ENCODE data around the gene ZSWIM3.

Gene ZSWIM3

DNA sequence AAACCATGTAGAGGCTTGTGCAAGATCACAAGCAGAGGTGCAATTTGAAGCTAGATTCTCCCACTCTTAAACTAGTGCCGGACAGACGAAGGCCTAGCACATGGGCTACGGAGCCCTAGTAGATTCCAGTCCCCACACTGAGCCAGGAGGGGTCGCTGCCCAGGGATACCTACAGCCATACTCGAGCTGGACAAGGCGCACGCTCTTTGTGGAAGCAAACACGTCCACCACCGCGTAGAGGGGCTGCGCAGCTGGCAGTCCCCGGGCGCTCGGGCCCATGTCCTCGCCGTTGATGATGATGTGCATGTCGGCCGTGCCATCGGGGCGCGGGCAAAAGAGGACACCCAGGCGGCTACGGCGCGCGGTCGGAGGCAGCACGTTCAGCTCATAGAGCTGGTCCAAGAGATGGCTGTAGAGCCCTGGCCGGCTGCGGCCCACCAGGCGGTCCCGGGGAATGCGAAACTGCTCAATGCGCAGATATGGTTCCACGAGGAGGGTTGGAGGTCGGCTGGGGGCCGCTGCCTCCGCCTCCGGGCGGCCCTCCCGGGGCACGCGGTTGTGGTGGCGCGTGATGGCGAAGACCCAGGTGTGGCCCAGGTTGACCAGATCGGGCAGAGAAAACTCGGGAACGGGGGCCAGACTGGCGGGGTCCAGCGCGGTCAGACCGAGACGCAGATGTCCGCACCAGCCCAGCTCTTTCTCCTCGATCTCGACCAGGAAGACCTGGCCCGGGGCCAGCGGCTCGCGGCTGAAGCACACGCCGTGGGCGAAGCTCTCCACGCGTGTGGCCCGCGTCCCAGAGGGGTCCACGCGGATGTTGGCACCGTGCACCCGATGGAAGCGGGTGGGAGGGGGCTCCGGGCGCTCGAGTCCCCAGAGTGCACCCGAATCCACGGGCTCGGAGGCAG is 32.9 kb downstream of the ZSWIM3 start:
- TF ChIP-seq, protein P1, sequence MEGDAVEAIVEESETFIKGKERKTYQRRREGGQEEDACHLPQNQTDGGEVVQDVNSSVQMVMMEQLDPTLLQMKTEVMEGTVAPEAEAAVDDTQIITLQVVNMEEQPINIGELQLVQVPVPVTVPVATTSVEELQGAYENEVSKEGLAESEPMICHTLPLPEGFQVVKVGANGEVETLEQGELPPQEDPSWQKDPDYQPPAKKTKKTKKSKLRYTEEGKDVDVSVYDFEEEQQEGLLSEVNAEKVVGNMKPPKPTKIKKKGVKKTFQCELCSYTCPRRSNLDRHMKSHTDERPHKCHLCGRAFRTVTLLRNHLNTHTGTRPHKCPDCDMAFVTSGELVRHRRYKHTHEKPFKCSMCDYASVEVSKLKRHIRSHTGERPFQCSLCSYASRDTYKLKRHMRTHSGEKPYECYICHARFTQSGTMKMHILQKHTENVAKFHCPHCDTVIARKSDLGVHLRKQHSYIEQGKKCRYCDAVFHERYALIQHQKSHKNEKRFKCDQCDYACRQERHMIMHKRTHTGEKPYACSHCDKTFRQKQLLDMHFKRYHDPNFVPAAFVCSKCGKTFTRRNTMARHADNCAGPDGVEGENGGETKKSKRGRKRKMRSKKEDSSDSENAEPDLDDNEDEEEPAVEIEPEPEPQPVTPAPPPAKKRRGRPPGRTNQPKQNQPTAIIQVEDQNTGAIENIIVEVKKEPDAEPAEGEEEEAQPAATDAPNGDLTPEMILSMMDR (IDR thresholded peaks at IDR 0.05; ENCODE audit: insufficient read depth, low read length, poor library complexity, severe bottlenecking) = peak; percentile 41
- Histone ChIP-seq H3K4me3 (replicated peaks; ENCODE audit: low read depth, low read length) (peak overlapping the region; percentile 80), H3K27me3 (replicated peaks; ENCODE audit: control insufficient read depth, insufficient read depth, low read length) (no peaks in the 10 kb centered on the region), H3K36me3 (ENCODE audit: control insufficient read depth, insufficient read depth, low read length) (peaks cover 18% of the 10 kb centered on the region)
- peak; percentile 65 for DNase-seq (ENCODE audit: extremely low read depth, insufficient read length)

DNA sequence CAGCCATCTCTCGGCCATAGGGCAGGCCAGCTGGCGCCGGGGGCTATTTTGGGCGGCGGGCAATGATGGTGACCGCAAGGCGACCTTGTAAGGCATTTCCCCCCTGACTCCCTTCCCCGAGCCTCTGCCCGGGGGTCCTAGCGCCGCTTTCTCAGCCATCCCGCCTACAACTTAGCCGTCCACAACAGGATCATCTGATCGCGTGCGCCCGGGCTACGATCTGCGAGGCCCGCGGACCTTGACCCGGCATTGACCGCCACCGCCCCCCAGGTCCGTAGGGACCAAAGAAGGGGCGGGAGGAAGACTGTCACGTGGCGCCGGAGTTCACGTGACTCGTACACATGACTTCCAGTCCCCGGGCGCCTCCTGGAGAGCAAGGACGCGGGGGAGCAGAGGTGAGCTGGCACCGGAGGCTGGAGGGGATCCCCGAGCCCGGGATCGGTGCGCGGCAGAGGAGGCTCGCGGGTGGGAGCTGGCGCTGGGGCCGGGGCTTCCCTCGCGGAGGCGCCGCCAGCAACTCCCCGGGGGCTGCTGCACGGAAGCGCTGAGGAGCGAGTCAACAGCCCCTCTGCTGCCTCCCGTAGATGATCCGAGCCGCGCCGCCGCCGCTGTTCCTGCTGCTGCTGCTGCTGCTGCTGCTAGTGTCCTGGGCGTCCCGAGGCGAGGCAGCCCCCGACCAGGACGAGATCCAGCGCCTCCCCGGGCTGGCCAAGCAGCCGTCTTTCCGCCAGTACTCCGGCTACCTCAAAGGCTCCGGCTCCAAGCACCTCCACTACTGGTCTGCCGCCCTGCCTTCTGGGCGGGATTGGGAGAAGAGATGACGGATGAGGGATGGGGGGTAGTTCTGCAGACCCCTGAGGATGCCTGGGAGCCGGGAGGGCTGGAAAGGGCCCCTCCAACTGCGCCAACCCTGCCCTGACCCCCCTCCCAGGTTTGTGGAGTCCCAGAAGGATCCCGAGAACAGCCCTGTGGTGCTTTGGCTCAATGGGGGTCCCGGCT is 33.9 kb downstream of the ZSWIM3 start, which contains the start of the genes CTSA and NEURL2:
CTSA (plus strand) TSS at position 351 of the 999 bp plus-strand sequence; CDS start at position 585, 234 bp downstream.
NEURL2 (minus strand) TSS at position 224 of the 999 bp plus-strand sequence; CDS start at position 7, 217 bp downstream.
- Histone ChIP-seq H3K27me3 (replicated peaks; ENCODE audit: control insufficient read depth, insufficient read depth, low read length) (no peaks in the 10 kb centered on the region), H3K4me3 (replicated peaks; ENCODE audit: low read depth, low read length) (peak within 1 kb of the TSS; percentile 80), H3K36me3 (ENCODE audit: control insufficient read depth, insufficient read depth, low read length) (peaks cover 22% of the 10 kb centered on the region)
- DNase-seq (ENCODE audit: extremely low read depth, insufficient read length) = peak; percentile 87
- TF ChIP-seq, protein P1 (IDR thresholded peaks at IDR 0.05; ENCODE audit: insufficient read depth, low read length, poor library complexity, severe bottlenecking) = no peak

DNA sequence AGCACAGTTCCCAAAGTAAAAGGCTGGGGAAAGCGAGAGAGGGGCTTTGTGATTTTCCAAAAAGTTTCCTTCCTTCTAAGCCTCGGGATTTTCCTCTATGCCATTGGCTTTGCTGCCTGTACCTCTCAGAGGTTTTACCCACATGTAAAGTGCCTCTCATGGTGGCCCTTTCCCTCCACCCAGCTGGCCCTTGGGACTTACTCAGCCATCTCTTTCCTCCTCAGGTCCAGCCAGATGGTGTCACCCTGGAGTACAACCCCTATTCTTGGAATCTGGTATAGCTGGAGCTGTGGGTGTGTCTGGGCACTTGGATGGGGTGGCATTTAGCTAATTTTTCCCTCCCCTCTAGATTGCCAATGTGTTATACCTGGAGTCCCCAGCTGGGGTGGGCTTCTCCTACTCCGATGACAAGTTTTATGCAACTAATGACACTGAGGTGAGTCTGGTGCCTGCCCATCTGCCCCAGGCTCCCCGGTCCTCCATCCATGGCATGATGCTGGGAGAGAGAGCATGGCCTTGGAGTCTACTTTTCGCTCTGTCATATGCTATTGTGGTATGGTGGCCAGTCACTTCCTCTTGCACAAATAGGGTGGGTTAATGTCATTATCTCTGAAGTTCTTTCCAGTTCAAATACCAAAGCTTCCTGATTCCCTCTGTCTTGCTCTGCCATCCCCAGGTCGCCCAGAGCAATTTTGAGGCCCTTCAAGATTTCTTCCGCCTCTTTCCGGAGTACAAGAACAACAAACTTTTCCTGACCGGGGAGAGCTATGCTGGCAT is 34.8 kb downstream of the ZSWIM3 start:
- H3K27me3 ChIP-seq (replicated peaks; ENCODE audit: control insufficient read depth, insufficient read depth, low read length) = no peaks in the 10 kb centered on the region
- no peak for DNase-seq (ENCODE audit: extremely low read depth, insufficient read length)
- H3K36me3 ChIP-seq (ENCODE audit: control insufficient read depth, insufficient read depth, low read length) = peaks cover 19% of the 10 kb centered on the region
- TF ChIP-seq, protein P1 (IDR thresholded peaks at IDR 0.05; ENCODE audit: insufficient read depth, low read length, poor library complexity, severe bottlenecking) = no peak
- H3K4me3 ChIP-seq (replicated peaks; ENCODE audit: low read depth, low read length) = peak overlapping the region; percentile 80

DNA sequence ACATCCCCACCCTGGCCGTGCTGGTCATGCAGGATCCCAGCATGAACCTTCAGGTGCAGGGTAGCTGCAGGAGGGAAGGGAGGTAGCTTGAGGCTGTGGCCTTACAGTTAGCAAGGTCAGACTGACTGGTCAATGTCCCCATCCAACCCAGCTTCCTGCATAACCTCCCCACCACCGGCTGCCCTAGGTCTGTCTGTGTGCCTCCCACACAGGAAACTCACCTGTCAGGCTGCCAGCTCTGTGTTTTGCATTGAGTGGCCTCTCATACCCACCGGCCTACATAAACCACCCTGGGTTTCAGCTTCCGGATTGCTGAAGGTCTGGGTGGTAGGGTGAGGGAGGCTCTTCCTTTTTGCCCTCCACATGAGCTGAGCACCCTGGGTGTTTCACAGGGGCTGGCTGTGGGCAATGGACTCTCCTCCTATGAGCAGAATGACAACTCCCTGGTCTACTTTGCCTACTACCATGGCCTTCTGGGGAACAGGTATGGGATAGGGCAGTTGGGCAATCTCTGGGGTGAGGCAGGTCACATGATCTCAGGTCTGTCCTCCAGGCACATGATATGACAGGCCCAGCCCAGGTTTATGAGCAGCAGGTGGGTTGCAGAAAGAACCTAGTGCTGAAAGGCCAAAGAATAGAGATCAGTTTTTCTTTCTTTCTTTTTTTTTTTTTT is 35.5 kb downstream of the ZSWIM3 start:
- no peak for DNase-seq (ENCODE audit: extremely low read depth, insufficient read length)
- peaks cover 22% of the 10 kb centered on the region for H3K36me3 ChIP-seq (ENCODE audit: control insufficient read depth, insufficient read depth, low read length)
- TF ChIP-seq, protein P1 (IDR thresholded peaks at IDR 0.05; ENCODE audit: insufficient read depth, low read length, poor library complexity, severe bottlenecking) = no peak
- H3K4me3 ChIP-seq (replicated peaks; ENCODE audit: low read depth, low read length) = no peak overlapping the region
- no peaks in the 10 kb centered on the region for H3K27me3 ChIP-seq (replicated peaks; ENCODE audit: control insufficient read depth, insufficient read depth, low read length)

All from GM06990 (cell line).